ENCODE measurements around the gene VSIG8.

Gene VSIG8

DNA sequence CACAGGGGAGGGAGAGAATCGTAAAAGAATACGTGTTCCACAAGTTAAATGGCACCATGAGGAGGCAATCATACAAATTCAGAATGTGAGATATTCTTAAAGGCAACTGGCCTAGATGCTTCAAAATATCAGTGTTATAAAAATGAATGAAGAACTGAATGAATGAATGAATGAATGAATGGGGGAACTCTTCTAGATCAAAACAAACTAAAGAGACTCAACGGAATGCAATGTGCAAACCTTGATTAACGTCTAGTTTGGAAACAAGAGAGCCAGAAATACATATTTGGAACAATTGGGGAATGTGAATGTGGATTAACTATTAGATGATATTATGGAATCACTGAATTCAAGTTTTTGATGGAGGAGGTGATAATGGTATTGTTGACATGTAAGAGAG, 20.7 kb upstream of the VSIG8 start:
- no peak for DNase-seq (ENCODE audit: low spot score)

DNA sequence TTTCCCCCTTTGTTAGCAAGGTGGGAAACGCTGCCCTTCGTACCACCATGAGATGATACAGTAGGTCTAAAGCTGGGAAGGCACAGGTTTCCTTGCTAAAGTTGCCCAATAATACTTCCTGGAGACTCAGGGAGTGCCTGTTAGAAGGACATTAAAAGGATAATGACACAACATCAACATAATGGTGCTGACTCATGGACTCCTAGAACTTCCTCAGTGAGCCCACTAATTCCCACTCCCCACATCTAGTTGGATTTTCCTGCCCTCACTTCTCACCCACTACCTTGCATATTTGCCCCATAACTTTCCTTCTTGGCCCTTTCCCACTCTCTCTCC, 20.0 kb upstream of the VSIG8 start:
- DNase-seq (ENCODE audit: low spot score), result no peak

DNA sequence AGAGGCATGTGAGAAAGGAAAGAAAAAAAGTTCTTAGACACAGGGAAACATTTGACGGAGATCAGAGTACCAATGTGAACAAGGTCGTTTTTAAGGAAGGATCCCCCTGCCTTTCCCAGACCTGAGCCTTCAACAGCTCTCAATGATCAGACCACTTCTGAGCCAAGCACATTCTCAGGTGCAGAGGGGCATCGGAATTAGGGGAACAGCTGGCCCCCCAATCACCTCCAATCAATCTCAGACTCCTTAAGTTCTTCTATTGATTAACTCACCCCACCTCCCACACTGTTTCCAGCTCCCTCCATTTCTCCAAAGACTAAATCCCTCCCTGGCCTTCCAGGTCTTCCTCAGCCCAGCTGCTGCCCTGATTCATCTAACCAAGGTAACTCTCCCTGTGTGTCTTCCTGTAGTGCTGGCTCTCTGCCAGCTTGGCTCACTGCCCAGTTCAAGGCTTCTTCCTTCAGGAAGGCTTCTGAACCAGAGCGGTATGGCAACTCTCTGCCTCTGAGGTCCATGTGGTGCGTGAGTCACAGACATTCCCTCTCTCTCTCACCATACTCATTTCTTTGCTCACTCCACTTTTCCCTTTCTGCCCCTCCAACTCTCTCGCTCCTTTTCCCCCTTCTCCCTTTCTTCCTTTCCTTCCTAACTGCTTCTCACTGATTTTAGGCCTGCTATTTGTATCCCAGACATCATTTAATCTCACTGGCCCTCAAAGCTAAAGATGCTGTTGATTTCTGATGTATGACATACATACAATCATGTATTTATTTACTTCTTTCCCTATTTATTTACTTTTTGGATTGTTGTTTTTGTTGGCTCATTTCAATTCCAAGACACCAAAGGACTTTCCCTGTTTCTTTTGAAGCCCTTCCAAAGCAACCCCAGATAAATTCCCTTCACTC, 19.4 kb upstream of the VSIG8 start:
- DNase-seq (ENCODE audit: low spot score), result no peak

DNA sequence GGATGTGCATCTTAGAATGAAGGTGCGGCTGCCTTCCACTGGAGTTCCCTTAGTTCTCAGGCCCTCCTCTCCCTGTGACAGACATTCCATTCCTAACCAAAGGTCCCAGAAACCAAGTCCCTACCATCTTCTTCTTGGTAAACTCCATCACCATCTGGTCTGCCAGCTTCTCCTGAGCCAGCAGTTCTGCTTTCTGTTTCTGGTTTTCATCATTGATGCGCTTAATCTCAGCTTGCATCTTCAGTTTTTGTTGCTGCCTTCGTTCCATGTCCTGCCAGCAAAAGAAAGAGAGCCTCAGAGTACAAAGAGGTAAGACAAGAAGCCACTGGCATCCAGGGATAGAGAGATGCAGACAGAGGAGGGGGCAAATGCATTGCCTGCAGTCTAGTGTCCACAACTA, 18.0 kb upstream of the VSIG8 start:
- DNase-seq (ENCODE audit: low spot score), result no peak

DNA sequence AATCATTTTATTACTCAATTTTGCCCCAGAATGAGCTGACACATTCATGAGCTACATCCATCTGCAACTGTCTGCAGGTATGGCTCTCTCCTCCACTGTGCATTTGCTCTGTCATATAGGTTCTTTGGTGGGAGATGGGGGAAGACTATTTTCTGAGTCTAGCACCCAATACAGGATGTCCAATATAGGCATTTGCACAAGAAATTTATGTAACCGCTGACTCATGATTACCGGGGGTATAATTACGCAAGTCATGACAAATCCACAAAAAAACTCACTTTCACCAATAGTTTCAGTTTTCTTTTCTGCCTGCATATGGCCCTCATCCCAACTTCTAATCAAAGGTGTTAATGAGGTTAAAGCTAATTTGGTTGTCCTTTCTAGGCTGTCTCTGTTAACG, 17.5 kb upstream of the VSIG8 start:
- DNase-seq (ENCODE audit: low spot score), result no peak

DNA sequence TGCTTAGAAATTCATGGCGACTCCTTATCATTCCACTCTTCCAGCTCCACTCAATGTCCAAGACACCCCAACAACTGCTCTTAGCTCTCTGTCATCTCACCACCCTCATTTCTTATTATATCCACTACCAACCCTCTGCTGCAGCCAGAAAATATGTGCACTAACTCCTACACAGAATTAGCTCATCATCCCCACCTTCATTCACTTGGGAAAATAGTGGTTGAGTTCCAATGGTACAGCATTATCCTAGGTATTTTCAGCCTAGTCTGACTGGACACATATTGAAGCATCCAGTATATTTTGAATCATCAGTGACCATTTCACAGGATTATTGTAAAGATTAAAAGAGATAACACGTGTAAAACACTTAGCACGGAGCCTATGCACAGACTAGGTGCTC, 16.7 kb upstream of the VSIG8 start:
- no peak for DNase-seq (ENCODE audit: low spot score)

DNA sequence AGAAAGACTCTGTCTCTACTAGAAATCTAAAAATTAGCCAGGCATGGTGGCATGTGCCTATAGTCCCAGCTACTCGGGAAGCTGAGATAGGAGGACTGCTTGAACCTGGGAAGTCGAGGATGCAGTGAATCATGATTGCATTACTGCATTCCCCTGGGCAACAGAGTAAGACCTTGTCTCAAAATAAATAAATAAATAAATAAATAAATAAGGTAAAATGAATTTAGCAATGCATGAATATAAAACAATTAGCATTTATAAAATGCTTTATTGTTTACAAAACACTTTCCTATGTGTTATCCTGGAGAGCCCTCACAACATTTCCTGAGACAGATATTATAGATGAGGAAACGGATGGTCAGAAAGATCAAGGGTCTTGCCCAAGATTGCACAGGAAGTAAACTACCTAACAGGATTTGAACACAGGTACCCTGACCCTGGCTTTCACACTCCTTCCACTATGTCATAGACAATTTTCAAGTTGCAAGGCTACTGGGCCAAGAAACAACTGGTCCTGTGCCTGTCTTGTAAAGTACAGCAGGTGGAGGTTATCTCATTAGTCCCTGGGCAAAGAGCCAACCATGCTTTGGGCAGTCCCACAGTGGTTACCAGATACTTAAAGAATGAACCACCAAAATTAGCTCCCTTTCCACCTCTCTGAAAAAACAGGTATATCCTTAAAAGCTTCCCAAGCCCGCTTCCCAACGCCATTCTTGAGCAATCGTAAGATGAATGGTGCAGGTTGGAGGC, 15.4 kb upstream of the VSIG8 start:
- no peak for DNase-seq (ENCODE audit: low spot score)

DNA sequence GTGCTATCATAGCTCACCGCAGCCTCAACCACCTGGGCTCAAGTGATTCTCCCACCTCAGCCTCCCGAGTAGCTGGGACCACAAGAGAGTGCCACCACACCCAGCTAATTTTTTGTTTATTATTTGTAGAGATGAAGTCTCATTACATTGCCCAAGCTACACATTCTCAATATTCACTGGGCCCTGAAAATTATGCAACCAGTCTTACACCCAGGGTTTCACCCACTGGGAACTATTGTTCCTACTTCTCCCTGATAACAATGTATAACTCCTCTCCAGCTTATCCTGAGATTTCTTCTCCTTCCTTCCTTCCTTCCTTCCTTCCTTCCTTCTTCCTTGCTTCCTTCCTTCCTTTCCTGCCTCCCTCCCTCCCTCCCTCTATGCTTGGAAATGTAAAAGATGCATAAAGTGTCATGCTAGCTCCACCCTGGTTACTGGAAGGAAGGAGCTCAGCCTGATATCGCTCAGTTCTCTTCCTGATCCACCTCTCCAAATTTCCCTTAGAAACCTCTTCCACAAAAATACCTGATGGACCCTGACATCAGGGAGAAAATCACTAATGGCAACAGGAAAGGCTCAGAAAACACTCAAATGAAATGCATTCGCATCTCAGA, 11.2 kb upstream of the VSIG8 start:
- no peak for DNase-seq (ENCODE audit: low spot score)

DNA sequence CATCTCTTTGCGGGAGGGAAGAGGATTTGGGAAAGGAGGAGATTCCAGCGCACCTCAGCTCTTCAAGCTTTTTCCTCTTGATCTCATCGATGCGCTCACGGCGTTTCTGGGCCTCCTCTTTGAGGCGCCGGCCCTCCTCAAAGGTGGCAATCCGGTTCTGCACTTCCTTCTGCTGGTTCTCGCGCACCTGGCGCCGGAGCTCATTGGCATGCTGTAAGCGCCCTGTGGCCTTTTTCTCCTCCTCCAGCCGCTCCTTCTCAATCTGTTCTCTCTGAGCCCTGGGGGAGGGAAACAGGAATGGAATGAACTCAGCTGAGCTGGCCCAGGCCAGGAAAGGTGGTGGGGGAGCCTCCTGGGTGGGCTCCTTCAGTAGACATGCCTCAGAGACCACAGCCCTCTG, 10.4 kb upstream of the VSIG8 start:
- no peak for DNase-seq (ENCODE audit: low spot score)

DNA sequence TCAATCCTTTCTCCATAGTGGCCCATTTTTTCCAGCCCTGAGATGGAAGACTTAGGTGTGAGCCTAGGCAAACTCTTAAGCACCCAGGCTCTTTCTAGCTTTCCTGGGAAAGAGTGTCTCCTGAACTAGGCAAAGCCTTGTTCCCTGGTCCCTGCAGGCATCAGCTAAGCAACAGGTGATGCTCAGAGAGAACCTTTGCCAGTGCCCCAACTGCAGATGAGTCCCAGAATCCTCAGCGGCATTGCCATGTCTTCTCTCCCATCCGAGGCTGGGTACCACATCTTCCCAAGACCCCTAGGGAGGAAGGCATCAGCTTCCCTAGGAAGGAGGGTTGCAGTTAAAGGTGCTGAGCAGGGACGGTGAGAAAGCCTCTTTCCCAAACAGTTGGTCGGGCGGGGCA, 8.2 kb upstream of the VSIG8 start:
- no peak for DNase-seq (ENCODE audit: low spot score)

DNA sequence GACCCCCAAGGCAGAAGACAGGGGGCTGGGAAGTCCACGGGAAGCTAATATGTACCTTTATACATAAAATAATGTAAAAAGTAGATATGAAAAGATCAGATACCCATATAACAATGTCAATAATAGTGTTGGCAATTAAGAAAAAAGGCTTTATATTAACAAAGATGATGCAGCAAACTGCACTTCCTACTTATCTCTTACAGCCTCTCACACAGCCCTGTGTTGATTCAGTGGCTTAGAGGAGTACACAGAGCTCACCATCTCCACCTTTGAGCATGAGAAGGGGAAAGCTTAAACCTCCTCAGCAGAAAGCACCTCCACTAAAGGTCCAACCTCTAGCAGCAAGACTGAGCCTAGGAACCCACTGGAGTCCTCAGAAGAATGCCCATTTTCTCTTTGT, 7.2 kb upstream of the VSIG8 start:
- no peak for DNase-seq (ENCODE audit: low spot score)

DNA sequence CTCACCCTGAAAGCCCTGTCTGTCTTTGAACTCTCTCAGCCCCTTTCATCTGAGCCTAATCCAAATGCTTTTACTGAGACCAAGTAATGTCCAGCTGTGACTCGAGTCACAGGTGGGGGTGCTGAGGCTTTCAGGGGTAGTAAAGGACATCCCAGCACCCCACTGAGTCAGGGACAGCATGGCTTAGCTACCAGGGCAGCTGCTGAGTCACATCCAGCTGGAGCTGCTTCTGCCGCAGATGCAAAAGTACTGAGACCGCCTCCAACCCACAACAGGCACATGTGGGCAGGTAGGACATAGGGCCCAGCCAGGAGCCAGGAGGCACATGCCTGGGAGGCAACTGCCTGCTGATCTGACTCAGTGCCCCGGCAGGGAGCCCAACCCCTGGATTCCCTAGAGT, 6.7 kb upstream of the VSIG8 start:
- DNase-seq (ENCODE audit: low spot score), result no peak

DNA sequence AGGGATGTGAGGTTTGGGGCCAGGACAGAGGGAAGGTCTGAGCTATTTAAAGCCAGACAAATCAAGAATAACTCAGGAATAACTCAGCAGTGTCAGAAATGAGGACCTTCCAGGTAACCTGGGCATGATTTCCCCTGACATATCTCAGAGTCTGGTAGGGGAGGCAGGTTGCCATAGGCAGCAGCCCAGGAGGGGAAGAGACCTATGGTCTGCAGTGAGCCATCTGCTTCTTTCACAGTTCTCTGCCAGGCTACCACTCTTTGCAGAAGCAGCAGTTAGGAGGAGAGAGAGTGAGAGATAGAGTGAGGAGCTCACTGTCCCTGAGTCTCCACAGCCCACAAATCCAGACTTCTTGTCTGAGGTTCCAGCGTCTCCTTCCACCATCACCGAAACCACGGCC, 6.3 kb upstream of the VSIG8 start:
- DNase-seq (ENCODE audit: low spot score), result no peak

DNA sequence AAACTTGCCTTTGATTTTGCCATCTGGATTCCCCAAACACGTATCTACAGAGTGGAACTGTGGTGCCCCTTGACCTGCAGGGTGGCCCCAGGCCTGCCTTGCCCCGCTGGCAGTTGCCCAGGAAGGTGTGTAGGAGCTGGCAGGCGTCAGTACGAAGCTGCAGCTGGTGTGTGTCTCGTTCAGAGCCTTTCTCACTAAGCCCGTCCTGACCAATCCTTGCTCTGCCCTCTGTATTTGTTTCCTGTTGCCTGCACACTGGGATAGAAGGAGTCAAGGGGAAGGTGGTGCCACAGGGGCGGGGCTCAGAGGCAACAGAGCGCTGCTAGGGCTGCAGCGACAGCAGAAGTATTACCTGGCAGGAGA, 5.2 kb upstream of the VSIG8 start:
- no peak for DNase-seq (ENCODE audit: low spot score)

DNA sequence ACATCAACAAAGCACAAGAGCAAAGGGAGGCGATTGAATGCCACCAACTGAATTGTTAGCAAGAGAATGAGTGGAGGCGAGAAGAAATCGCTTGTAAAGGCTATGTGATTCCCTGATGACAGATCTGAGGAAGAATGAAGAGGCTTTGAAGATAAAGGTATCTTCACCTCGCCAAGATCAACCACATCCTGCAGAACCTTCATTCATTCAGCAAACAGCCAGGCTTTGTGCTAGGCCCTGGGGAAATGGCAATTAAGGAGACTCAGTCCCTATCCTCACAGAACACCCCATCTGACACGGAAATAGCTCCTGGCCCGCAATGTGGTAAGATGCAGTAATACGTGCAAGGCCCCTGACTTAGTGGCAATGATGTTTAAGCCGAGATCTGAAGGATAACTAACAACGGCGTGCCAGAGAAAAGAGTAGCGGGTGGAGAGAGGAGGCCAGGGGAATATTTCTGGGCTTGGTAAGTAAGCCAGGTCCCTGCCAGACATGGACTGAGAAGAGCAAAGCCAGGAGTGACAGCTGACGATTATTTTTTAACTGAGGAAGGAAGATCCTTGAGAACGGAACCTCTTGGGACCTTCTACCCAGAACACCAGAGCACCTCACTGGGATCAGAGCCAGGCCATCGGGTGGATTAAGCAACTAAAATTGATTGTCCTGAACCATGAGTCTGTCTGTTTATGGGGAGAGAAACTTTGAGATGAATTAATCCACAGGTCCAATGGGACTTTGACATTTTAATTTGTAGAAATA, 4.6 kb upstream of the VSIG8 start:
- DNase-seq (ENCODE audit: low spot score), result no peak

DNA sequence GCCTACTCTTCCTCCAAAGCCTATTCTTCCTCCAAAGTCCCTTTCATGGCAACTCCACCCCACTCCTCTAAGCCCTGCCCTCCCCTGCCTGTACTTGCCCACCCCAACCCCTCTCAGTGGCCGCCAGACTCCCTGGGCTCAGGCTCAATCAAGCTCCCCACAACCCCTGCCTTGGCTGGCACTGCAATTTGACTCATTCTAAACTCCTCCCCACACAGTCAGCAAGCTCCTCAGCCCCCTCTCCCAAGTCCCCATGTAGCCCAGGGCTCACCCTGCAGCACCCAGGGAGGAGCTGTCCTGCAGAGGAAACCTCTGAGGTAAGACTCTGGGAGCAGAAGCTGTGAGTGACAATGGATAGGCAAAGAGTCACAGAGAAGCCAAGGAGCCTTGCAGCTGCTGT, 3.6 kb upstream of the VSIG8 start:
- DNase-seq (ENCODE audit: low spot score), result no peak

DNA sequence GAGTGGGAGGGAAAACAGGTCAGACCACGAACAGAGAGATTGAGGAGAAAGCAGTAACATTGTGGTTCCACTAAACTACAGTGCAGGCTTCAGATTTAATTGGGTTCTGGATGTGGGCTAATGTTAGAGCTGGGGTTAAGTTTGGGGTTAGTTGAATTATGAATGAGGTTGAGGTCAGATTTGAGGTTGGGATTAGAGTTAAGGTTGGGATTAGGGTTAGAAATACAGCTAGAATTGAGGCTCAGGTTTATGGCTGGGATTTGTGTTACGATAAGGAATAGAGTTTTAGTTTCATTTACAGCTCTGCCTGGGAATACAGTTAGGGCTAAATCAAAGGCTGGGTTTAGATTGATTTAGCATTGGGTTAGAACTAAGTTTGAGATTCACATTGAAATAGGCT, 1.8 kb upstream of the VSIG8 start:
- no peak for DNase-seq (ENCODE audit: low spot score)

DNA sequence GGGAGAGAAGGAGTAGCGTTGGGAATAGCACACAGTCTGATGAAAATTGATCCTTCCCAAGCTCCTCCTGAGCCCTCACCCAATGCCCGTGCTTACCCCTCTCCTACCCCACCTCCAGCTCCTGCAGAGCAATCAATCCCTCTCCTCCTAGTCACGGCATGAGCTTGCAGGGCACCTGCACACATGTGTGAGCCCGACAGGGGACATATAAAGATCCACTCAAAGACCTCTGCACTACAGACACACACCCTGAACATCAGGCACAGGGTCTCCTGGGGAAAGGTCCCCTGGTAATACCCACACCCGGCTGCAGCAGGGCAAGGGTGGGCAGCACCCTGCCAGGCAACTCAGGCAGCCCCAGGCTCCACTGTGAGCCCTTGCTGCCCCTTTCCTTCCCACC, 426 bp downstream of the VSIG8 start:
- no peak for DNase-seq (ENCODE audit: low spot score)

DNA sequence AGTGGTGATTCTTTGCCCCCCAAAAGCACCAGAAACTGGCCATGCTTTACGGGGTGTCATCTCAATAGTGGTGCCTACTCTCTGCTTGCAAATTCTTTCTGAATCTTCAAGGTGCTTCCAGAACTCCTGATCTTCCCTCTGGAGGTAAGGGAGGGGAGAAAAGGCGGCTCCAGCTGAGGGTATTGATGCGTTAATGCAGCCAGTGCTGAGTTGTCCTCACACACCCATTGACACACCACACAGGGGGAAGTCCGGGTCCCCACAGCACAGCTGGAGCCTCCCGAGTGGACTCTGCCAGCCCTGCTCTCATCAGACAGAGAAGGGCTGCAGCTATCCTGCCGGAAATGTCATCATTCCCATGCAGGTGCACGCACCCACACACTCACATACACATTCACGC, 1.2 kb downstream of the VSIG8 start:
- no peak for DNase-seq (ENCODE audit: low spot score)

DNA sequence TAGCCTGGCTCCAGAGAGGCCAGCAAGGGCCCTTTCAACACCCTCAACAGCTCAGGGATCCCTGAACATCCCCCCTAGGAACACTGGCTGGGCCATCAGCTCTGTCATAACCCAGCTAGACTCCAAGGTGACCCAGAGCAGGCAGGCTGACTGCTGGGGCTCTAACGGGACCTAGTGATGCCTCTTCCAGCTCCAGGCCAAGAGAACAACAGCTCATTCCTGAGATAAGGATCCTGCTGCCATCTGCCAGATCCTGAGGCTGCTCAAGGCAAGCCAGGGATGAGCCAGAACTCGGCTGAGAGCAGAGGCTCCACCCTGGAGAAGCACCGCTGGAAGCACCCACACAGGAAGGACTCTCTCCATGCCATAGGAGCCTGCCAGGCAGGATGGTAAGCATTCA, 2.0 kb downstream of the VSIG8 start:
- no peak for DNase-seq (ENCODE audit: low spot score)

DNA sequence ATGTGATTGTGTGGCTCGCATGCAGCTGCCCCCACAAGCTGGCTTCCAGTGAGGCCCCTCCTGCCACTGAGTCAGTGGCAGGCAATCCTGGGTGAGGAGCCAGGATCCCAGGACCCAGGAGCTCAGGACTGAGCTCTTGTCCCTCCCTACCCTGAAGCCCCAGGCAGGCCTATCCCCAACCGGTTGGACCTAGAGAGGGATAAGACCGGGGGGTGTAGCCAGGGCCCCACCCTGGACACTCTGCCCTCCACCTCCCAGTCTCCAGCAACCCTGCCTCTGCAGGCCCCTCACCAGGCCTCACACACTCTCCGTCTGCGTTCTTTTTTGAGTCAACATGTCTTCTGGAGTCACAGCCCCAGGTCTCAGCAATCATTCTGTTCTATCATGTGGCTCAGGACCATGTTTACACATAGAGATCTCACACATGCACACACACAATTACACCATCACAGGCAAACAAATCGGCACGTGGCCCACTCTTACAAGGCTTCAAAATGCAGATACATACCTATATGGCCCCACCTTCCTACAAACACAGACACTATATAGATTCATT, 2.6 kb downstream of the VSIG8 start:
- no peak for DNase-seq (ENCODE audit: low spot score)

DNA sequence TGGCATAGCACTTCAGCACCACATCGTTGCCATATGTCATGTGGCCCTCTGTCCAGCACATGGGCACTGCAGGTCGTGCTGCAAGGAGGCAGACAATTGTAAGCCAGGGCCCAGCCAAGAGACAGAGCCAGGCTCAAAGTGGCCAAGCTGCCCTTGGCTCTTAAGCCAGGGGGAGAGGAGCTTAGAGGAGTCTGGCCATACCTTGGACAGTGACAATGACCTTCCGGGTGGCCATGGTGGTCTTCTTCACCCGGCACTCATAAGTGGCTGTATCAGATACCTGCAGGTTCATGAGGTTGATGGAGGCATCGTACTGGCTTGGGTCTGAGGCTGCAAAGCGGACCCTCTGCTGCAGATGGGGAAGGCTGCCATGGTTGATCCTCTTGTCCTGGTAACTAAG, 4.6 kb downstream of the VSIG8 start:
- DNase-seq (ENCODE audit: low spot score), result no peak

Measured in NAMALWA (cell line).